Naive thymus-derived CD8-positive, alpha-beta T cell (primary cell): ENCODE results near the gene SRSF1. TPM values are rescaled to one million over a fixed set of nuclear protein-coding genes. Genes with fewer than 3 reads are reported as not detected.

Experiments
- ATAC-seq, 2 donors: fragments of 150-1000 bp; cut with Tn5 transposase in 1 of 2; sonication (Bioruptor Pico), chemical (Tn5 transposase) in 1 of 2; 1 replicate in 1 of 2; 2 replicates in 1 of 2; pipeline ENCODE4 v1.10.0; 2021; ENCODE audit warnings: mild to moderate bottlenecking in 2 of 2, moderate library complexity in 2 of 2
- POLR2A ChIA-PET: fragments of 350-600 bp; sonication (Branson Sonifier 250); formaldehyde crosslinking; loops from one replicate; lab custom pipeline; 2021; ENCODE audit warnings: antibody characterized with exemption; lab: Charles Lee
- DNase-seq, 10 donors: peaks; one replicate each; pipeline versions ENCODE4 v3.0.0 to v3.0.0-alpha.2; 2020 to 2022
- H3K27ac Mint-ChIP-seq, 10 donors: one replicate each; pipeline ENCODE4 v1.8.0; 2020 to 2022; ENCODE audit warnings: mild to moderate bottlenecking in 10 of 10, mixed read lengths in 10 of 10, moderate library complexity in 4 of 10, inconsistent platforms in 1 of 10
- H3K27me3 Mint-ChIP-seq, 5 donors: one replicate each; pipeline ENCODE4 v1.8.0; 2021 to 2022; ENCODE audit warnings: mixed read lengths in 5 of 5
- H3K36me3 Mint-ChIP-seq, 3 donors: one replicate each; pipeline ENCODE4 v1.8.0; 2020 to 2022; ENCODE audit warnings: mixed read lengths in 3 of 3, mild to moderate bottlenecking in 2 of 3, inconsistent platforms in 1 of 3
- H3K4me1 Mint-ChIP-seq, 4 donors: one replicate each; pipeline ENCODE4 v1.8.0; 2021 to 2022; ENCODE audit warnings: mixed read lengths in 4 of 4
- H3K4me3 Mint-ChIP-seq, 10 donors: one replicate each; pipeline ENCODE4 v1.8.0; 2020 to 2022; ENCODE audit warnings: mild to moderate bottlenecking in 10 of 10, mixed read lengths in 10 of 10, moderate library complexity in 6 of 10, inconsistent platforms in 1 of 10
- H3K9me3 Mint-ChIP-seq, 9 donors: one replicate each; pipeline ENCODE4 v1.8.0; 2020 to 2022; ENCODE audit warnings: mixed read lengths in 9 of 9, mild to moderate bottlenecking in 3 of 9, inconsistent platforms in 1 of 9, moderate library complexity in 1 of 9
- polyA plus RNA-seq, 3 donors: library from polyadenylated mRNA; unstranded; fragments of 300-500 nt; fragmentation: Illumina TruSeq; gene quantifications; one replicate each; pipeline ENCODE4 v1.2.3, GENCODE V29; 2021
- total RNA-seq, 8 experiments: library from RNA in 2 of 8; stranded (reverse) in 2 of 8; gene quantifications; one replicate each; pipeline ENCODE4 v1.2.3 and lab custom pipeline; 2021 to 2026

SRSF1 gene
- total and polyA plus RNA-seq, 5 experiments from 2014 or later: 43.5 to 256 (median 51.6) TPM

DNA sequence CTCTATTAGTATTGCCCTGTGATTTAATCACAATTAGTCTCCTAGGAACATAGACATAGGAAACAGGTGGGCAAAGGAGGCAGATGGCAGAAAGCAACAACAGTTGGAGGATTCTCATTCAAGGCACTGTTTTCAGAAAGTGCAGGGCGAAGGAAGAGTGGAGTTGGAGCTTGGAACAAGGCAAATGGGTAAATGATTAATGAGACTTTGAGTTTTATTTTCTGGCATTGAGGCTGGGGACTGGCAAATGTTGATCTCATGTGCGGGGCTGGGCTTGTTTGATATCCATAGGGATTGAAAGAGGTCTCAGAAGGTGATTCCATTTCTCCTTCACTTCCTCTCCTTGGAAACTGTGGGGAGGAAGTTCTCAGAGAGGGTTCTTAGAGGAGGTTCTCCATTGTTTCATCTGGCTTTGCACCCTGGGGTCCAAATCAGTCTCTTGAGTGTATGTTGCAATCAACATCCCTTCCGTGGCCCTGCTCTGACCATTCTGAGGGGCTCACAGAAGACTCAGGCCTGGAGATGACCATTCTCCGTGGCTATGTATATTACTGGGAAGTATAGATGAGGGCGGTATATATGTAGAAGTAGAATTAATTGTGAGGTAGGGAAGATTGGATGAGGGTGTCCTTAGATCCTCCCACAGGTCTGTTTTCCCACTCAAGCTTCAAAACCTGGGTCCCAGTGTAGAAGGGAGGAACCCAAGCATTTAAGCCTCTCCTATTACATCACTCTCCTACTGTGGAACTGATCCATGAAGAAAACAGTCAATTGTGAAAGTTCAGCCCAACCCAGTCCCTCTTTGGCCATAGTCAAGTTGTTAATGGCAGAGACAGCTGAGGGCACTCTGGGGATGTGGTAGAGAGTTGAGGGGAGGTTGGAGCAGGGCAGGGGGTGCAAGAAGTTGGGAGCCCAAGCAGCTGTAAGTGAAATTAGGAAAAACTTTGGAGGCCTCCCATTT lies 36.5 kb upstream of the SRSF1 start:
- POLR2A ChIA-PET: no interaction called here
- ATAC-seq (no peak), DNase-seq (no peak)
- peaks cover 11 to 32% (median 27%) of the 10 kb centered on the region in 5 donors for H3K27me3 Mint-ChIP-seq
- peaks cover 0 to 6% (median 0%) of the 10 kb centered on the region in 3 donors for H3K36me3 Mint-ChIP-seq
- H3K27ac Mint-ChIP-seq: no peak overlapping the region
- no peak overlapping the region for H3K4me3 Mint-ChIP-seq
- peaks cover 0 to 5% (median 0%) of the 10 kb centered on the region in 9 donors for H3K9me3 Mint-ChIP-seq
- H3K4me1 Mint-ChIP-seq: no peaks in the 10 kb centered on the region

DNA sequence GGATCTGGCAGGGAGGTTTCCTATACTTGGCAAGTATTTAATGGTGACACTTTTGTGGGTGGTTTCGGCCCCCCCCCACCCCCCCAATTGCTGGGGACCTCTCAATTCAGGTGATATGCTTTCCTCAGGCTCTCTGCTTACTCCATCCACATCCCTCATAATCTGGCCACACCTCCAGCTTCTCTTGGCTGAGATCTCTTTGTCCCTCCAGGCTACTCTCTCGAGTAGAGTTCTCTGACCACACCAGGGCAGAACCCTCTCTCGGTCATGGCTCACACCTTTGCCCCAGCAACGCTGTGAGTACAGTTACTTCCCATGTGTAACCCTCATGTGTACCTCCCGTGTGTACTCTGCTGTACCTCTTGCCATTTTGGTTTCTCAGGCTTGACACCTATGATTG lies 34.1 kb upstream of the SRSF1 start:
- no peak for ATAC-seq
- peaks cover 11 to 28% (median 23%) of the 10 kb centered on the region in 5 donors for H3K27me3 Mint-ChIP-seq

DNA sequence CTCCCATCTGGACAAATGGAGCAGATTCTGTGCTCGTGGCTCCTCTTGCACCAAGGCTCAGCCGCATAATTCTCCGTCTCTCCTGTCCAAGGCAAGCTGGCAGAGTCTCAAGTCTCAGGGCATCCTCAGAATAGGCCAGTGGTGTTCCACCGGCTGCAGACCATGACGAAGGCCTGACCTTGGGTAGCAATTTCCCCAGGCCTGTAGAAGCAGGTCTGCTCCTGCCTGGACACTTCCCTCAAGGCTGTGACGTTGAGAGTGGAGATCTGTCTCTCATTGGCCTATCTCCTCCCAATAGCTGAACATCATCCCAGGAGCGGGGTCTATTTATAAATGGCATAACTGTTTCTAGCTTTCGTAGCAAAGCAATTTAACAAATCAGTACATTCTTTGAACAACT lies 33.3 kb upstream of the SRSF1 start:
- POLR2A ChIA-PET: no interaction called here
- DNase-seq (no peak), ATAC-seq (no peak)
- Mint-ChIP-seq H3K27me3 (peaks cover 11 to 26% (median 23%) of the 10 kb centered on the region in 5 donors), H3K9me3 (peaks cover 0 to 5% (median 0%) of the 10 kb centered on the region in 9 donors), H3K4me1 (no peaks in the 10 kb centered on the region), H3K4me3 (no peak overlapping the region), H3K36me3 (peaks cover 0 to 6% (median 0%) of the 10 kb centered on the region in 3 donors), H3K27ac (no peak overlapping the region)

More for the DNA sequence above, 34.1 kb upstream of the SRSF1 start:
- no peaks in the 10 kb centered on the region for H3K4me1 Mint-ChIP-seq
- peaks cover 0 to 6% (median 0%) of the 10 kb centered on the region in 3 donors for H3K36me3 Mint-ChIP-seq
- no peak for DNase-seq
- H3K4me3 Mint-ChIP-seq: no peak overlapping the region
- peaks cover 0 to 5% (median 0%) of the 10 kb centered on the region in 9 donors for H3K9me3 Mint-ChIP-seq
- POLR2A ChIA-PET: no interaction called here
- no peak overlapping the region for H3K27ac Mint-ChIP-seq

DNA sequence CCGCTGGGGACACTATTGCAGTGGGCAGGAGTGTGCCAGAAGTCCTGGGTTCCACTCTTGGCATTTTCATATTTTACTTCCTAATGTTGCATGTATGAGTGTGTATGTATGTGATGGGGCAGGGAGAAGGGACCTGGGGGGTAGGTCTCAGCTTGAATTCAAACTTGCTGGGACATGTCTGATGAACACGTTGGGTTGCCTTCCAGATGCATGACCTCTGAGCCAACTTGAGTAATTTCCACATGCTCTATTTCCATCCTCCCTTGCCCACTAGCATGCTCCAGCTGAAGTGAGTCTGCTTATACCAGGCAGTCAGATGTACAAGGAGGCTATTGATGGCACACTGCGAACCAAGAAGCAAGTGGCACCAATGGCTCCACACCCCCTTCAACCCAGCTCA lies 32.9 kb upstream of the SRSF1 start:
- Mint-ChIP-seq H3K36me3 (peaks cover 0 to 6% (median 0%) of the 10 kb centered on the region in 3 donors), H3K27me3 (peaks cover 11 to 26% (median 23%) of the 10 kb centered on the region in 5 donors), H3K9me3 (peaks cover 0 to 5% (median 0%) of the 10 kb centered on the region in 9 donors), H3K4me3 (no peak overlapping the region), H3K27ac (no peak overlapping the region), H3K4me1 (no peaks in the 10 kb centered on the region)
- ATAC-seq: no peak
- POLR2A ChIA-PET: no interaction called here
- no peak for DNase-seq

DNA sequence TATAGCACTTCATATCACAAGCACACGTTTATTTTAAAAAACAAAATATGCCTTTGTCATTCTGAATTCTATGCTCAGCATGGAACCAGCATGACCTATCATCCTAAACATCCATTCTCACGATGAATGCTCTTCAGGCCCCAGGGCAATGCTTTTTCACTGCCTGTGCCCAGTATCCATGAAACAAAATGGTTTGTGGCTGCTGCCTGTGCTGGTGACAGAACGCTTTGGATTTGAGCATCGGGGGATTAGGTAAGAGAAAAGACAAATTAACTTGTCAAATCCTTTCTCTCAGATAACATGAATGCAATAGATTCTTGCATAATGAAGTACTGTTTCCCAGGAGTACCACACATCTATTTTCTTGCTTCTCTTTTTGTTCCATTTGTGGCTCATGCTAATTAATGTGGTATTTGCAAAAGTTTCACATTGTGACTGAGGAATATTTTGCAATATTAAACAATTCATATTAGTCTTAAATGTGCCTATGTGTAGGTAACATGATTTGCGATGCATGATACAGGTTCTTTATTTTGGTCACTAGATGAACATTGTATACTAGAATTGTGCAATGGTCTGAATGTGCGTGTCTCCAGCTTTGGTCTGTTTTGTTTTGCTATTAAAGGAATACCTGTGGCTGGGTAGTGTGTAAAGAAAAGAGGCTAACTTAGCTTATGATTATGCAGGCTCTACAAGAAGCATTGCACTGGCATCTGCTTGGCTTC lies 25.8 kb upstream of the SRSF1 start:
- Mint-ChIP-seq H3K27ac (no peak overlapping the region), H3K36me3 (peaks cover 0 to 1% (median 0%) of the 10 kb centered on the region in 3 donors), H3K4me1 (peaks cover 0 to 4% (median 0%) of the 10 kb centered on the region in 4 donors), H3K27me3 (peaks cover 4 to 17% (median 10%) of the 10 kb centered on the region in 5 donors), H3K9me3 (peaks cover 0 to 1% (median 0%) of the 10 kb centered on the region in 9 donors), H3K4me3 (no peak overlapping the region)
- no peak for DNase-seq
- POLR2A ChIA-PET: no interaction called here
- ATAC-seq: no peak

DNA sequence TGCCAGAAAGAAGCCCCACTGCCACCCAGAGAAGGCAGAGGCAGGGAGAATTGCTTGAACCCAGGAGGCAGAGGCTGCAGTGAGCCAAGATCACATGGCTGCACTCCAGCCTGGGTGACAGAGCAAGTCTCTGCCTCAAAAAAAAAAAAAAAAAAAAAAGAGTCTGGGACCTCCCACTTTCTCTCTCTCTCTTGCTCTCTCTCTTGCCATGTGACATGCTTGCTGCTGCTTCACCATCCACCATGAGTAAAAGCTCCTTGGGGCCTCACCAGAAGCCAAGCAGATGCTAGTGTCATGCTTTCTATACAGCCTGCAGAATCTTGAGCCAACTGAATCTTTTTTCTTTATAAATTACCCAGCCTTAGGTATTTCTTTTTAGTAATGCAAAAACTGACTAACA lies 21.5 kb upstream of the SRSF1 start:
- ATAC-seq (no peak), DNase-seq (no peak)
- Mint-ChIP-seq H3K9me3 (peaks cover 0 to 1% (median 0%) of the 10 kb centered on the region in 9 donors), H3K27me3 (peaks cover 23 to 55% (median 30%) of the 10 kb centered on the region in 5 donors), H3K27ac (peak overlapping the region in 1 of 10 donors; percentile 77), H3K36me3 (peaks cover 0 to 1% (median 0%) of the 10 kb centered on the region in 3 donors), H3K4me3 (no peak overlapping the region), H3K4me1 (peaks cover 0 to 4% (median 0%) of the 10 kb centered on the region in 4 donors)
- POLR2A ChIA-PET: no interaction called here

DNA sequence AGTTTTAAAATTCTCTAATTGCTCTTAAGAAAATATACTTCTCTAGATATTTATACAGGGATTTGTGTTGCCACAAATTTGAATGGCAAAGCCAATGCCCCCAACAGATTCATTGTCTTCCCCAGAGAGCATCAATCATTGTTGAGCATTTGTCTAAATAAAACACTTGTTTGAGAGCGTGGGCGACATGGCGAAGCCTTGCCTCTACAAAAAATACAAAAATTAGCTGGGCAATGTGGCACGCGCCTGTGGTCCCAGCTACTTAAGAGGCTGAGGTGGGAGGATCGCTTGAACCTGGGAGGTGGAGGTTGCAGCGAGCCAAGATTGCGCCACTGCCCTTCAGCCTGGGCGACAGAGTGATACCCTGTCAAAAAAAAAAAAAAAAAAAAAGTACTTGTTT lies 13.4 kb upstream of the SRSF1 start:
- DNase-seq (no peak), ATAC-seq (no peak)
- H3K4me3 Mint-ChIP-seq: no peak overlapping the region
- H3K9me3 Mint-ChIP-seq: no peaks in the 10 kb centered on the region
- POLR2A ChIA-PET: no interaction called here
- no peaks in the 10 kb centered on the region for H3K4me1 Mint-ChIP-seq
- H3K27ac Mint-ChIP-seq: no peak overlapping the region
- H3K27me3 Mint-ChIP-seq: peaks cover 13 to 33% (median 27%) of the 10 kb centered on the region in 5 donors
- no peaks in the 10 kb centered on the region for H3K36me3 Mint-ChIP-seq

DNA sequence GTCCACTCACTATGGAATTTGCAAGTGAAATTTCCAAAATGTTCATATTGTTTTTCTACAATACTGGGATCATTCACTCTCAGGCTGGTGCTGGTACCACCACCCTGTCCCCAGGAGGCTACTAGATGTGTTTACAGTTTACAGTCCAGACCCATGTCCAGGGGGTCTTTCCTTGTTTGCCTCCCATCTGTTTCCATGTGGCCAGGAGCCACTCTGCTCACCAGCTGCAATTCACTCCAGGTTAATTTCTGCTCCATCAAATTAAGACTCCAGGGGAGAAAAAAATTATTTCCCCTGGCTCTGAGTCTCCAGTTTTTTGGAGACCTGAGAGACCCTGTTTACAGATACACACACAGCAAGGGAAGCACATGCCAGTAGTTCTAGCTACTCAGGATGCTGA lies 12.5 kb upstream of the SRSF1 start:
- no peak overlapping the region for H3K4me3 Mint-ChIP-seq
- POLR2A ChIA-PET: interaction anchor here (0.8 kb wide), 1 partner anchor 10 kb away, joined by 4 read pairs; no protein-coding TSS in a partner anchor
- no peaks in the 10 kb centered on the region for H3K9me3 Mint-ChIP-seq
- peaks cover 9 to 24% (median 23%) of the 10 kb centered on the region in 5 donors for H3K27me3 Mint-ChIP-seq
- no peak for DNase-seq
- no peak overlapping the region for H3K27ac Mint-ChIP-seq
- no peaks in the 10 kb centered on the region for H3K4me1 Mint-ChIP-seq
- ATAC-seq: no peak
- H3K36me3 Mint-ChIP-seq: no peaks in the 10 kb centered on the region

DNA sequence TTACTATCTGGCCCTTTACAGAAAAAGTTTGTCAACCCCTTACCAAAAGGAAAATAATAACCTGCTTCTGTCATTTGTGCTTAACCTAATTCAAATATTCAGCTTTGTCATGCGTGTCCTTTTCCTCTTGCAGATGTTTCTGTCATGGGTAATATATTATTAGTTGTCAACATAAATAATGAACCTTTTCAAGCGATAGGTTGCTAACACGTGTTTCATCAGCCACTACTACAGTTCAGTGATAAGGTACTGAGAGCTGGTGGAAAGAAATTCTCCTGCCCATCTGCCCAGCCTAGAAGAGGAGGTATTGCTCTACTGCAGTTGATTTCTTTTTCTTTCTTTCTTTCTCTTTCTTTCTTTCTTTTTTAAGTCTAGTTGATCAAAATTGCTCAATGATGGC lies 12.0 kb upstream of the SRSF1 start:
- POLR2A ChIA-PET: interaction anchor here (0.8 kb wide), 1 partner anchor 10 kb away, joined by 4 read pairs; no protein-coding TSS in a partner anchor
- ATAC-seq: no peak

DNA sequence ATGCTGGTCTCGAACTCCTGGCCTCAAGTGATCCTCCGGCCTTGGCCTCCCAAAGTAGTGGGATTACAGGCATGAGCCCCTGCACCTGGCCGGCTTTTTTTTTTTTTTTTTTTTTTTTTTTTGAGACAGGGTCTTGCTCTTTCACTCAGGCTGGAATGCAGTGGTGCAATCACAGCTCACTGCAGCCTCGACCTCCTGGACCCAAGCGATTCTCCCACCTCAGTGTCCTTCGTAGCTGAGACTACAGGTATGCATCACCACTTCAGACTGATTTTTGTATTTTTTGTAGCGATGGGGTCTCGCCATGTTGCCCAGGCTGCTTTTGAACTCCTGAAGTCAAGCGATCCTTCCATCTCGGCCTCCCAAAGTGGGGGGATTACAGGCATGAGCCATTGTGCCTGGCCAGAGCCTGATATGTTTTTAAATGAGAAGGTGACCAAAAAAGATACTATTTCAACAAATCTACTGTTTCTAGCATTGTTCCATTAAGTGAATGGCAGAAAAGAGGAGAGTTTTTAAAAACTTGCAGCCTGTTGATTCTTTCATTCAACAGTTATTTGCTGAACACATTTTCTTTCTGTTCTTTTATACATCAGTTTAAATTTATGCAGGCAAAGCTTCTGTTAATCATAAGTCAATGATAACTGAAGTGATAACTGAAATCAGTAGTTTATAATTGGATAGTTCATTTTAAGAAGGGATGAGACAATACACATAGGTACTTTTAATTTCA lies 3.2 kb upstream of the SRSF1 start:
- Mint-ChIP-seq H3K9me3 (no peaks in the 10 kb centered on the region), H3K27me3 (peaks cover 0 to 6% (median 0%) of the 10 kb centered on the region in 5 donors), H3K36me3 (peaks cover 11 to 19% (median 15%) of the 10 kb centered on the region in 3 donors), H3K4me1 (peaks cover 10 to 28% (median 26%) of the 10 kb centered on the region in 4 donors), H3K27ac (peak overlapping the region in 1 of 10 donors; percentile 15), H3K4me3 (no peak overlapping the region)
- POLR2A ChIA-PET: interaction anchor here (0.7 to 1.3 kb wide), 3 partner anchors 9 to 1196 kb away, joined by 4 to 5 read pairs (median 5); no protein-coding TSS in a partner anchor
- DNase-seq (no peak), ATAC-seq (no peak)

More for the DNA sequence above, 12.0 kb upstream of the SRSF1 start:
- H3K27me3 Mint-ChIP-seq: peaks cover 6 to 22% (median 19%) of the 10 kb centered on the region in 5 donors
- no peak for DNase-seq
- no peaks in the 10 kb centered on the region for H3K4me1 Mint-ChIP-seq
- H3K36me3 Mint-ChIP-seq: no peaks in the 10 kb centered on the region
- no peak overlapping the region for H3K27ac Mint-ChIP-seq
- H3K9me3 Mint-ChIP-seq: no peaks in the 10 kb centered on the region
- no peak overlapping the region for H3K4me3 Mint-ChIP-seq

DNA sequence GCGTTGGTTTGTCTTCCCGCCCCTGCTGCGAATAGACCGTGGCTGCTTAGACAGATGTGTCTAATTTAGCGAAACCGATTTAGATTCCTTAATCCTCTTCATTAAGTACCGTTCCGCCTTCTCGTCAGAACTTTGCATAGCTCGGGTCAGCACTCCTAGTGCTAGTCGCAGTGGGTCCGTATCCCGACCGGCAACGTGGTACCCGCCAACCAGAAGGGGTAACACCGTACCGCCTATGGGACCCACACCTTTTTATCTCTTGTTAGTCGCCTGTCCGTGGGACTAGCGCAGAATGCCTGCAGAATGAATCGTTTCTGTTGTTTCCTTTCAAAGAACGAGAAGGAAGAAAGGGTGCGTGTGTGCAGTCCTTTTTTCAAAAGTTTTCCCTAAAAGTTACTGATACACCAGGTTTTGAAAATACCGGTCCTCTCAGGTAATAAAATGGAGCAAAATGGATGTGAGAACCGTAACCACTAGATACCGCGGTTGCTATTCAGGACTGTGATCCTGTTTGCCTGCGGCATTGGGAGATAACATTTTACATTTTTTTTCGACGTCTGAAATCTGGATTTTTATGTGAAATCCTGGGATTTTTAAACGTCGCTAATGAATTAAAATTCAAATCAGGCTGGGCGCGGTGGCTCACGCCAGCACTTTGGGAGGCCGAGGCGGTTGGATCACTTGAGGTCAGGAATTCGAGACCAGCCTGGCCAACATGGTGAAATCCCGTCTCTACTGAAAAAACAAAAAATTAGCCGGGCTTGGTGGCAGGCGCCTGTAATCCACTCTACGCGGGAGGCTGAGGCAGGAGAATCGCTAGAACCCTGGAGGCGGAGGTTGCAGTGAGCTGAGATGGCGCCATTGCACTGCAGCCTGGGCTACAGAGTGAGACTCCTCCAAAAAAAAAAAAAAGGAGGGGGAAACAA lies 998 bp upstream of the SRSF1 start:
- Mint-ChIP-seq H3K4me3 (peak overlapping the region; percentile 98 to 100 (median 99)), H3K4me1 (peaks cover 20 to 49% (median 45%) of the 10 kb centered on the region in 4 donors), H3K27me3 (peaks cover 0 to 6% (median 0%) of the 10 kb centered on the region in 5 donors), H3K36me3 (peaks cover 21 to 40% (median 21%) of the 10 kb centered on the region in 3 donors), H3K27ac (peak overlapping the region; percentile 98 to 100 (median 99)), H3K9me3 (no peaks in the 10 kb centered on the region)
- ATAC-seq (no peak), DNase-seq (no peak)
- POLR2A ChIA-PET: interaction anchor here (0.8 to 3.3 kb wide), 18 partner anchors 9 to 1147 kb away, joined by 3 to 45 read pairs (median 8); partner anchors contain the start of genes CUEDC1, DYNLL2, MKS1 and MRPS23
